Measurements from ENCODE around the gene UBE2E2. TPM values are rescaled to one million over a fixed set of nuclear protein-coding genes. Genes with fewer than 3 reads are reported as not detected.
A peak's percentile ranks its signal among the peaks of the same experiment; 100 is the strongest.

Gene UBE2E2
- total RNA-seq, 3 donors from 2014 or later = 31.5 to 96.2 (median 59.7) TPM

- H3K36me3 ChIP-seq = no peaks in the 10 kb centered on the region
- no peak overlapping the region for H3K27ac ChIP-seq
- TF ChIP-seq POLR2A (IDR thresholded peaks at IDR 0.05) (no peak), CTCF (IDR thresholded peaks at IDR 0.05) (no peak), POLR2AphosphoS5 (IDR thresholded peaks at IDR 0.05) (no peak)
- no peak overlapping the region for H3K4me3 ChIP-seq
- intact Hi-C loops (cut with DNase I; ENCODE audit: low total_unique reads) = no loop called here
- H3K4me1 ChIP-seq = no peaks in the 10 kb centered on the region
- H3K27me3 ChIP-seq = no peaks in the 10 kb centered on the region
- DNase-seq (ENCODE audit: low spot score in 2 of 2) = no peak
- H3K9me3 ChIP-seq = no peaks in the 10 kb centered on the region
These were observed 9.3 kb upstream of the UBE2E2 start for GRCh38 chr3:23193831-23194230.

DNA sequence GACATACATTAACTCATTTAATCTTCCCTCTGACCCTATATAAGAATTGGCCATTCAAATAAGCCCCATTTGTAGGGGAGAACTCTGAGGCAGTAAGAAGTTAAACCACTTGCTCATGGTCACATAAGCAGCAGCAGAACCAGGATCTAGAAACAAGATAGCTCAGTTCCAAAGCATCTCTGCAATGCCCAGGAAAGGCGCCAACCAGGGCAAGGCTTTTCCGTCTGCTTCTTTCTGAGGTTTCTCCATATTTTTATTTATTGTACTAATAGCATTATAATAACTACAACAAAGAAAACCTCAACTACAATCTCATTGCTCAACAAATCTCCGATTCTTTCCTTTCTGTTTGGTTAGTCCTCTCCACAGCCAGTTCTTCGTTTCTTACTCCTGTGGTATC lies 4.3 kb upstream of the UBE2E2 start:
- Histone ChIP-seq H3K36me3 (no peaks in the 10 kb centered on the region), H3K27me3 (no peaks in the 10 kb centered on the region), H3K4me3 (no peak overlapping the region), H3K9me3 (no peaks in the 10 kb centered on the region), H3K4me1 (no peaks in the 10 kb centered on the region), H3K27ac (no peak overlapping the region)
- DNase-seq (ENCODE audit: low spot score in 2 of 2) = no peak
- intact Hi-C loops (cut with DNase I; ENCODE audit: low total_unique reads) = no loop called here
- TF ChIP-seq CTCF (IDR thresholded peaks at IDR 0.05) (no peak), POLR2A (IDR thresholded peaks at IDR 0.05) (no peak), POLR2AphosphoS5 (IDR thresholded peaks at IDR 0.05) (no peak)

DNA sequence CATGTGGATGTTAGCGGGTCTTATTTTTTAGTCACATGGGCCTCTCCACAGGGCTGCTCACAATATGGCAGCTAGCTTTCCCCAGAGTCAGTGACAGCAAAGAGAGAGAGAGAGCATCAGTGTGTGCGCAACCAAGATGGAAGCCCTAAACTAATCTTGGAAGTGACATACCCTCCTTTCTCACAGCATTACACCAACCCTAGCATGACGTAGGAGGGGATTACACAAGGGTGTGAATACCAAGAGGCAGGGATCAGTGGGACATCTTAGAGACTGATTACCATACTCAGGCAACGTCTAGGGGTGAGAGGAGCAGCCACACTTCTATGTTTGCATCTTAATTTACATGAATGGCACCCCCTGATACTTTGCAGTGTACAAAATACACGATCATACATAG lies 3.5 kb upstream of the UBE2E2 start:
- TF ChIP-seq POLR2A (IDR thresholded peaks at IDR 0.05) = no peak
- no peak for TF ChIP-seq POLR2AphosphoS5 (IDR thresholded peaks at IDR 0.05)
- TF ChIP-seq CTCF (IDR thresholded peaks at IDR 0.05) = no peak
- Histone ChIP-seq H3K36me3 (no peaks in the 10 kb centered on the region), H3K4me1 (no peaks in the 10 kb centered on the region), H3K9me3 (no peaks in the 10 kb centered on the region), H3K4me3 (no peak overlapping the region), H3K27ac (no peak overlapping the region), H3K27me3 (no peaks in the 10 kb centered on the region)
- no peak for DNase-seq (ENCODE audit: low spot score in 2 of 2)
- intact Hi-C loops (cut with DNase I; ENCODE audit: low total_unique reads) = no loop called here

DNA sequence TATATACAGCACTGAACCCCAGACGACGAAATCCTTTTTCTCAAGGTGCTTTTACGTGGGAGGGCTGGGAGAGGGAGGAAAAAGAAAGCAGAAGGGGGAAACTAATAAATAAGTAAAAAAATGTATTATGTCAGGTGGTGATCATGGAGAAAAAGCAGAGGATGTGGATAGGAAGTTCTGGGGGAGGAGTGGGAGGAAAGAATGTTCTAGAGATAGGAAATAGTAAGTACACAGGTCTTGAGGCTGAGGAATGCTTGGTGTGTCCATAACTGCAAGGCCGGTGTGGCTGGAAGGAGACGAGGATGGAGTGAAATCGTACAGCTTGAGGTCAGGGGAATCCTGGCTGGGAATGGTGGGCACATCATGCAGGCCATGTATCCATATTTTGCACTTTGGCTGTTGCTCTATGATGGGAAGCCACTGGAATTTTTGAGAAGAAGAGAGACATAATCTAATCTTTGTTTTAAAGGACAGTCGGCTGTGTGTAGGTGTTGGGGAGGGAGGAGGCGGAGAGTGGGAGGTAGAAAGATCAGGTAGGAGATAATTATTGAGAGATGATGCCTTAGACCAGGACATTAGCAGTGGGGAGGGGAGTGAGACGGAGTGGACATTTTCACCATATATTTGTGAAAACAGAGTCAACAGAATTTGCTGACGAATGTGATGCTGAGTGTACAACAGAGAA lies 1.8 kb upstream of the UBE2E2 start:
- no peaks in the 10 kb centered on the region for H3K36me3 ChIP-seq
- intact Hi-C loops (cut with DNase I; ENCODE audit: low total_unique reads) = no loop called here
- no peak overlapping the region for H3K4me3 ChIP-seq
- no peak for DNase-seq (ENCODE audit: low spot score in 2 of 2)
- no peaks in the 10 kb centered on the region for H3K9me3 ChIP-seq
- no peaks in the 10 kb centered on the region for H3K27me3 ChIP-seq
- no peaks in the 10 kb centered on the region for H3K4me1 ChIP-seq
- no peak for TF ChIP-seq POLR2A (IDR thresholded peaks at IDR 0.05)
- TF ChIP-seq CTCF (IDR thresholded peaks at IDR 0.05) = no peak
- no peak for TF ChIP-seq POLR2AphosphoS5 (IDR thresholded peaks at IDR 0.05)
- no peak overlapping the region for H3K27ac ChIP-seq

GRCh38 chr3:23202203-23202920 lies 765 bp upstream of the UBE2E2 start:
- Histone ChIP-seq H3K27me3 (no peaks in the 10 kb centered on the region), H3K27ac (peak overlapping the region; percentile 85 to 93), H3K36me3 (no peaks in the 10 kb centered on the region), H3K4me3 (peak overlapping the region; percentile 71 to 94 (median 85)), H3K9me3 (no peaks in the 10 kb centered on the region), H3K4me1 (no peaks in the 10 kb centered on the region)
- intact Hi-C loops (cut with DNase I; ENCODE audit: low total_unique reads) = no loop called here
- TF ChIP-seq POLR2A (IDR thresholded peaks at IDR 0.05) (no peak), POLR2AphosphoS5 (IDR thresholded peaks at IDR 0.05) (peak in 2 of 3 donors; percentile 2 to 12)
- peak; percentile 28 to 64 for DNase-seq (ENCODE audit: low spot score in 2 of 2)
